ENCODE data around the gene ZNF583.

Gene ZNF583

GRCh38 chr19:56403261-56403660, 871 bp upstream of the ZNF583 start:
- ChIA-PET CTCF (interaction anchor here (0.5 to 2.3 kb wide), 4 partner anchors 10 to 171 kb away, joined by 3 to 8 read pairs (median 4); partner anchors contain the start of gene ZNF582), POLR2A (interaction anchor here (0.7 to 1.1 kb wide), 8 partner anchors 9 to 282 kb away, joined by 3 to 6 read pairs (median 3); partner anchors contain the start of genes ZNF582 and ZNF787)

GRCh38 chr19:56404705-56405056, 549 bp downstream of the ZNF583 start:
- ChIA-PET POLR2A (interaction anchor here (1.7 kb wide), 1 partner anchor 10 kb away, joined by 3 read pairs; no protein-coding TSS in a partner anchor), CTCF (interaction anchor here (0.7 kb wide), 1 partner anchor 11 kb away, joined by 3 read pairs; the partner anchor contains the start of gene ZNF582)
- H3K27ac ChIP-seq (ENCODE audit: extremely low read depth, low read depth, low read length), result peak overlapping the region; percentile 83; the same call in 1 of the 2 replicates
- H3K4me3 ChIP-seq (ENCODE audit: low read depth, low read length), result peak overlapping the region; percentile 96
- H3K9me3 ChIP-seq (ENCODE audit: control insufficient read depth, insufficient read depth, low read depth, low read length), result no peaks in the 10 kb centered on the region
- peaks cover 32 to 38% of the 10 kb centered on the region in 2 experiments for H3K36me3 ChIP-seq (ENCODE audit: control insufficient read depth in 2 of 2, insufficient read depth in 1 of 2, low read length in 2 of 2)
- TF ChIP-seq ZSCAN4 (tag by site-specific recombination; IDR thresholded peaks at IDR 0.05) (peak; percentile 71; the same call in 1 of the 2 replicates), ZNF280C (tag by site-specific recombination; IDR thresholded peaks at IDR 0.05) (0 out of 2 replicates have a peak, but pooled peaks have one; percentile 7), KLF16 (tag by site-specific recombination; IDR thresholded peaks at IDR 0.05) (0 out of 2 replicates have a peak, but pooled peaks have one; percentile 4), SCRT1 (tag by site-specific recombination; IDR thresholded peaks at IDR 0.05; ENCODE audit: borderline replicate concordance) (peak; percentile 37; the same call in 1 of the 2 replicates), ZNF580 (tag by site-specific recombination; IDR thresholded peaks at IDR 0.05) (no peak), ZNF311 (tag by site-specific recombination; IDR thresholded peaks at IDR 0.05; ENCODE audit: borderline replicate concordance) (peak; percentile 73; the same call in 1 of the 2 replicates), PRDM2 (tag by site-specific recombination; IDR thresholded peaks at IDR 0.05; ENCODE audit: borderline replicate concordance) (0 out of 2 replicates have a peak, but pooled peaks have one; percentile 20), MEIS1 (CRISPR knock-in tag; IDR thresholded peaks at IDR 0.05; ENCODE audit: borderline replicate concordance) (no peak), ZNF114 (tag by site-specific recombination; IDR thresholded peaks at IDR 0.05) (0 out of 2 replicates have a peak, but pooled peaks have one; percentile 2), ZNF10 (tag by site-specific recombination; IDR thresholded peaks at IDR 0.05) (no peak), ZNF302 (tag by site-specific recombination; IDR thresholded peaks at IDR 0.05; ENCODE audit: low read depth) (no peak), REPIN1 (tag by site-specific recombination; IDR thresholded peaks at IDR 0.05; ENCODE audit: low read depth) (no peak)
- no peaks in the 10 kb centered on the region for H3K4me1 ChIP-seq (ENCODE audit: control insufficient read depth, insufficient read depth, low read length)

More at GRCh38 chr19:56403261-56403660, 871 bp upstream of the ZNF583 start:
- H3K4me3 ChIP-seq (ENCODE audit: low read depth, low read length), result peak overlapping the region; percentile 96
- H3K36me3 ChIP-seq (ENCODE audit: control insufficient read depth in 2 of 2, insufficient read depth in 1 of 2, low read length in 2 of 2), result peaks cover 18 to 39% of the 10 kb centered on the region in 2 experiments
- no peaks in the 10 kb centered on the region for H3K9me3 ChIP-seq (ENCODE audit: control insufficient read depth, insufficient read depth, low read depth, low read length)
- TF ChIP-seq SP7 (tag by site-specific recombination; IDR thresholded peaks at IDR 0.05), result no peak
- no peak for TF ChIP-seq SCRT2 (tag by site-specific recombination; IDR thresholded peaks at IDR 0.05)
- TF ChIP-seq PRDM1 (tag by site-specific recombination; IDR thresholded peaks at IDR 0.05), result no peak
- TF ChIP-seq MEIS1 (CRISPR knock-in tag; IDR thresholded peaks at IDR 0.05; ENCODE audit: borderline replicate concordance), result no peak
- no peak for TF ChIP-seq BCL6B (tag by site-specific recombination; IDR thresholded peaks at IDR 0.05)
- TF ChIP-seq ZNF585B (tag by site-specific recombination; IDR thresholded peaks at IDR 0.05), result no peak
- H3K27ac ChIP-seq (ENCODE audit: extremely low read depth, low read depth, low read length), result peak overlapping the region; percentile 83; the same call in 1 of the 2 replicates
- no peaks in the 10 kb centered on the region for H3K4me1 ChIP-seq (ENCODE audit: control insufficient read depth, insufficient read depth, low read length)

Measured in HEK293 (cell line).